ENCODE data around the gene APAF1.

DNA sequence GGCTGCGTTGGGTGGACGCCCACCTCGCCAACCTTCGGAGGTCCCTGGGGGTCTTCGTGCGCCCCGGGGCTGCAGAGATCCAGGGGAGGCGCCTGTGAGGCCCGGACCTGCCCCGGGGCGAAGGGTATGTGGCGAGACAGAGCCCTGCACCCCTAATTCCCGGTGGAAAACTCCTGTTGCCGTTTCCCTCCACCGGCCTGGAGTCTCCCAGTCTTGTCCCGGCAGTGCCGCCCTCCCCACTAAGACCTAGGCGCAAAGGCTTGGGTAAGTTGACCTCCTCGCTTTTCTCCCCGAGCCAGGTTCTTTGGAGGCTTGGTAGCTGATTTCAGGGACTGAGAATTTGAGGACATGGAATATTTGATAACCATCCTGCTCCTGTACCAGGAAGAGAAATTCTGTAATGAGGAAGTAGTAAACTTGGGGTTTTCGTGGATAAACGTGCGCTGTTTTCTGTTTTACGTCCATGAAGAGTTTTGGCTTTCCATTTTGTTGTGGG, 530 bp downstream of the APAF1 start:
- TF ChIP-seq ZNF558 (CRISPR knock-in tag; IDR thresholded peaks at IDR 0.05; ENCODE audit: borderline replicate concordance) (no peak), ELF4 (CRISPR knock-in tag; IDR thresholded peaks at IDR 0.05; ENCODE audit: borderline replicate concordance) (no peak), TBL1XR1 (IDR thresholded peaks at IDR 0.05; ENCODE audit: borderline replicate concordance, low read length, partially characterized antibody) (no peak)
- TF ChIP-seq, protein P1, sequence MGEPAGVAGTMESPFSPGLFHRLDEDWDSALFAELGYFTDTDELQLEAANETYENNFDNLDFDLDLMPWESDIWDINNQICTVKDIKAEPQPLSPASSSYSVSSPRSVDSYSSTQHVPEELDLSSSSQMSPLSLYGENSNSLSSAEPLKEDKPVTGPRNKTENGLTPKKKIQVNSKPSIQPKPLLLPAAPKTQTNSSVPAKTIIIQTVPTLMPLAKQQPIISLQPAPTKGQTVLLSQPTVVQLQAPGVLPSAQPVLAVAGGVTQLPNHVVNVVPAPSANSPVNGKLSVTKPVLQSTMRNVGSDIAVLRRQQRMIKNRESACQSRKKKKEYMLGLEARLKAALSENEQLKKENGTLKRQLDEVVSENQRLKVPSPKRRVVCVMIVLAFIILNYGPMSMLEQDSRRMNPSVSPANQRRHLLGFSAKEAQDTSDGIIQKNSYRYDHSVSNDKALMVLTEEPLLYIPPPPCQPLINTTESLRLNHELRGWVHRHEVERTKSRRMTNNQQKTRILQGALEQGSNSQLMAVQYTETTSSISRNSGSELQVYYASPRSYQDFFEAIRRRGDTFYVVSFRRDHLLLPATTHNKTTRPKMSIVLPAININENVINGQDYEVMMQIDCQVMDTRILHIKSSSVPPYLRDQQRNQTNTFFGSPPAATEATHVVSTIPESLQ (CRISPR knock-in tag; conservative IDR thresholded peaks at IDR 0.05): no peak
